ENCODE data around the gene TMEM220.

Gene TMEM220

DNA sequence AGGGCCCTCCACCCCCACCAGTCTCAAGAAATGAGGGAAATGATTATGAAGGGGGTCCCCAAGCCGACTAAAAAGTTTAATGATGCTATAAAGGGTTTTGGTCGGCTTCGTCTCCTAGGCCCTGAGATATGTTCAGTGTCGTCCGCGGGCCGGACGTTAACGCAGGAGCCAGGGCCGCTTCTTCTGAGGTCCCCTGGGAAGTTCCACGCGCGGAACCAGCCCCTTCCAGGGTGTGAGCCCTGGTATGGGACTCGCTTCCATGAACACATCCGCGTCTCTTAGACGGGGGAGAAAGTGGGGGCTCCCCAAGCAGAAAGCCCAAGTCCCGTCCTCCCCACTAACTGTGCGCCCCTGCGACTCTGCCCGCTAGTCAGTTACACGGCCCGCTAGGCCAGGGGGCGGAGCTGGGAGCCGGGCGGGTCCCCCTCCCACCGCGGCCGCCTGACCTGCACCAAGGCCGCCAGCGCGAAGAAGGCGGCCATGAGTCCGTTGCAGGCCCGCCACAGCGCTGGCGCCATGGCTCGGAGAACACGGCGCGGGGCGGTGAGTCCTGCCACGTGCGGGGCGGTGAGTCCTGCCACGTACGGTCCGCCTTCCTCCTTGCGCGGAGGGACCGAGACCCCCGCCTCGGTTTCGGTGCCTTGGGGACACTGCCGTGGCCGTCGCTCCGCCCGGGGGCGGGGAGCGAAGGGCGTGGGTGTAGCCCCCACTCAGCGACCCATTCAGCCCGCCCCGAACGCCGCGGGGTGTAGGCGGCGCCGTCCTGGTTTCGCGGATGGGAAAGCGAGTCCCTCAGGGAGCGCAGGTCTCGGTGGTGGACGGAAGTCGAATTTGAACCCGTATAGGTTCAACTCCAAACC is at the start of gene TMEM220:
TMEM220 (minus strand) TSS at position 690 of the 860 bp plus-strand sequence; CDS start at position 518, 172 bp downstream.
- peak; percentile 28 for DNase-seq (ENCODE audit: low read depth)

GRCh38 chr17:10779609-10780008 is 49.8 kb upstream of the TMEM220 start:
- no peak for DNase-seq (ENCODE audit: low read depth)

DNA sequence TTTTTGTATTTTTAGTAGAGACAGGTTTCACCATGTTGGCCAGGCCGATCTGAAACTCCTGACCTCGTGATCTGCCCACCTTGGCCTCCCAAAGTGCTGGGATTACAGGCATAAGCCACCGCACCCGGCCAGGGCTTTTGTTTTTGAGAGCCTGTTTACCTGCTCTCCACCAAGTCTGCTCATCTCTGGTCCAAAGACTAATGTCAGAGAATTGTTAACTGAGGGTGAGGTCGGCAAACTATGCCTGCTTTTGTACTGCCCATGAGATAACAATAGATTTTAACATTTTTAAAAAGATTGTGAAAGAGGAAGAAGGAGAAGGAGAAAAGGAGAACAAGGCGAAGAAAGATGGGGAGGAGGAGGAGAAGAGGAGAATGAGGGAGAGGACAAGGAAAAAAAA is 48.1 kb upstream of the TMEM220 start:
- DNase-seq (ENCODE audit: low read depth) = no peak

DNA sequence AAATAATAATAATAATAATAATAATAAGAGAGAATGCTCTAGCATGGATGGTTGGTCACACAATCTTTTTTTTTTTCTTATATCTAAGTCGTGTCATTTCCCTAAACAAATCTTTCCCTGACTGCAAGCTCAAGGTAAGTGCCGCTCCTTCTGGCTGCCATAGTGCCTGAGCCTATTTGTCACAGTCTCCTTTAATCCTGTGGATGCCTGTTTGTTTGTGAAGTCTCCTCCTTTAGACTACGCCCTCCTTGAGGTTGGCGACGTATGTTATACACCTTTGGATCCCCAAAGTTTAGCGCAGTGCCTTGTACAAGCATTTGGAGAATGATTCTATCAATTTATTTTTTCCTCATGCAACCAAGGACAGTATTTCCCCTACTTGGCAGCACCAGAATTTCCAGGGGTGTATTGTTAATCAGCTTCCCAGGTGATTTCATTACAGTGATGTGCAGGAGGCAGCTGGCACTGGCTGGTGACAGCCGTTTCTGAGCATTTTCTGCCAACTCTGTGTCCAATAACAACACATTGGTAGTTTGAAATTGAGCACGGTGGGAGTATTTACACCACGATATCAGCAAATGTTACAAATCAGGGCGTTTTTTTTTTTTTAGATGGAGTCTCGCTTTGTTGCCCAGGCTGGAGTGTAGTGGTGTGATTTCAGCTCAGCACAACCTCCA is 47.4 kb upstream of the TMEM220 start:
- DNase-seq (ENCODE audit: low read depth) = no peak

- DNase-seq (ENCODE audit: low read depth) = no peak
These were observed 46.6 kb upstream of the TMEM220 start for GRCh38 chr17:10776381-10776780.

- DNase-seq (ENCODE audit: low read depth) = no peak
These were observed 46.0 kb upstream of the TMEM220 start for GRCh38 chr17:10775740-10776356.

DNA sequence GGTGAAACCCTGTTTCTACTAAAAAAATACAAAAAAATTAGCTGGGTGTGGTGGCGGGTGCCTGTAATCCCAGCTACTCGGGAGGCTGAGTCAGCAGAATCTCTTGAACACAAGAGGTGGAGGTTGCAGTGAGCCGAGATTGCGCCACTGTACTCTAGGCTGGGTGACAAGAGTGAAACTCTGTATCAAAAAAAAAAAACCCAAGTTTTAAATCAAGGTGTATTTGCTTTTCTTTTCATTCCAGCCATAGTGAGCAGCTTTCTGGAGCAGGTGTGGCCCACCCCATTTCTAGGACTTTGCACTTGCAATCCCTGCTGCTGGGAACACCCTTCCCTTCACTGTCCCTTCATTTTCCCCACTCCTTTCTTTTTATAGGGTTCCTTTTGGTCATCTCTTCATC is 45.2 kb upstream of the TMEM220 start:
- DNase-seq (ENCODE audit: low read depth) = no peak

DNA sequence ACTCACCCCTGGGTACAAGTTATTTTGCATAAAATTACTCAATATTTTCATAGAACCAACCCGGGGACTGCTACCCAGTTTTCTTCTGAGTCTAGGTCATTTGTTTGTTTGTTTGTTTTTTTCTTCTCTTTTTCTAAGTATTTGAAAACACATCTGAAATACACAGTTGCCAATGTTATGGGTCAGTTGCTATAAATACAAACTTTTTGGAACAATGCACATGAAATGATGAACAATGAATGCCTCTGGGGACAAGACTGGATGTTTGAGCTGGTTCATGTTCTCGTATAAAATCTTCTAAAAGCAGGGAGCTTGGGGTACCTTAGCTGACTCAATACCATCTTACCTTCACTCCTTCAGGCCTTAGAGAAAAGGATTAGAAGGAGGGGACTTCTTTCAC is 43.6 kb upstream of the TMEM220 start:
- no peak for DNase-seq (ENCODE audit: low read depth)

DNA sequence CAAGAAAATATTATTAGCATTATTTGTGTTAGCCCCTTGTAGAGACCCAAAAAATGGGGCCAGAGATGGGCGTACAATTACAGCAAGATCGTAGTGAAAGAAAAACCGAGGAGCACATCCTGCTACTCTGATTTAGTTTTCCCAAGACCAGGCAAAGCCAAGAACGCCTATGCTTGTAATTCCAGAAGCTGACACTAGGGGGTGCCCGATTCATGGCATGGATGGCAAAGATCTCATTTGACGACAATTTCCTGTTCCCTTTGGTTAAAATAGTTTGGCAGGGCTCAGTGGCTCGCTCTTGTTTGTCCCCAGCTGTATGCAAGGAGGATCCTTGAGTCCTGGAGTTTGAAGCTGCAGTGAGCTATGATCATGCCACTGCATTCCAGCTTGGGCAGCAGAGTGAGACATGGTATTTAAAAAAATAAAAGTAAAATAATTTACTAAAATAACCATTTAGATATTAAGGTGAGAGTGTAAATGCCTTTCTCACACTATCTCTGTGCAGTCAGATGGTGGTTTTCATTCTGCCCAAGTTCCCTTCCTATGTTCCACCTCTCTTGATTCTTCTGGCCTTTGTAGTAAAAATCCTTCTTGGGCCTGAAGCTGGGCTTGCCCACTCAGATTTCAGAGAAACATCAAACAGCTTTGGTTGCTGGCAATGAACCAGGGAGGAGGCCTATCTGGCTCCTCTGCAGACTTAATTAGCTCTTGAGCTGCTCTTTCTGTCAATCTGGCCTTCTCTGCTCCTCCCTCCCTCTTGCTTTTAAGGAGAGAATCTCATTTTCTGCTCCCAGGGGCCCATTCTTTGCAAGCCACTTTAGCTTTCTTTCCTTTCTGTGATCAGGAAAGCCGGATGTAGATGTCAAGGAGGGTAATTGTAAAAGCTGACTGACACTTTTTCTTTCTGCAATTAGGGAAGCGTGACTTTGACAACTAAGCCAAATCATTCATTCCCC is 42.9 kb upstream of the TMEM220 start:
- peak; percentile 31 for DNase-seq (ENCODE audit: low read depth)

DNA sequence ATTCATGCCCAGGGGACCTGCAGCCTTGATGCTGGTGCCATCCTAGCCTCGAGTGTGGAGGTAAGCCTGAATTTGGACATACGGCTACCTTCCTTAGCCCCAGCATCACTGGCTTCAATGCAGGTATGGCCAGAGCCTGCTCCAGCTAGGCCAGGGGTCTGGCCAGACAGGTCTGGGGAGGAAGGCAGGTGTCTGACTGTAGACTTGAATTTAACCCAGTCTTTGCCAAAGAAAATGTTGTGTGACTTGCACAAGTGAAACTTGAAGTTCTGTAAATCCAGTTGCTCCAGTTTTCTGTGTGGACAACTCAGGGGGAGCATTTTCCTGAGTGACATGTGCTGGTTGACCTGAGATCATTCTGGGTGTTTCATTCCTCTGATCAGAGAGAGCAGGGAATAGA is 41.3 kb upstream of the TMEM220 start:
- DNase-seq (ENCODE audit: low read depth) = no peak

GRCh38 chr17:10769840-10770239 is 40.0 kb upstream of the TMEM220 start:
- DNase-seq (ENCODE audit: low read depth) = no peak

DNA sequence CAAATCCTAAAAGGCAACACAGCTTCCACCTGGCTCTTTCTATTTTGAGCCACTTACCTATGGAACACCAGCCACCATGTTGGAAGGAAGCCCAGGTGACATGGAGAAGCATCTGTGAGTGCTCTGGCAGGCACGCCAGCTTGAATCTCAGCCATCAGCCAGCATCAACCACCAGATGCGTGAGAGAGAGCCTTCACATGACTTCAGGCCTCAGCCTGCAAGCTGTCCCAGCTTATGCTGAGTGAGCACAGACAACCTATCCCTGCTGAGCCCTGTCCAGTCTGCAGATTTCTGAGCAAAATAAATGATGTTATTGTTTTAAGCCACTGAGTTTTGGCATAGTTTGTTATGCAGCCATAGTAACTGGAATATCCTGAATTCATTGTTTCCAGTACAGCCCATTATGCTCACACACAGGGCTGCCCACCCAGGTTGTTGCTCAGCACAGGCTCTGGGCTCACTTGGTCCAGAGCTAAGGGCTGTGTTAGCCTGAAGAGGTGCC is 39.0 kb upstream of the TMEM220 start:
- DNase-seq (ENCODE audit: low read depth) = no peak

DNA sequence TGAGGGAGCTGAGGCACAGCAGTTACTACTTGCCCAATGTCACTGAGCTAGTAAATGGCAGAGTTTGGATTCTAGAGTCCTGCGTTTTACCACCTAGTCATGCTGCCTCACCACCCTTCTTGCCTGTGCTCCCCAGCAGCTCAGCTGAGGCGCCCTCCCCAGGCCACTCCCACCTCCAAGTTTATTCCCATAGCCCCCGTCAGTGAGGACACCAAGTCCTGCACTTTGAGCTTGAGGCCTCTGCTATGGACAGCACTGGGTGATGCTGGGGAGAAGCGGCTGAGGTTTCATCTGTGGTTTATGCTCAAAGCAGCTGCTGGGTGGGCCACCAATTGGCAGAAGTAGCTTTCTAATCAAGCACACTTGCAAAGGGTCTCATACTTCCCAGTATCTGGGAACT is 37.4 kb upstream of the TMEM220 start:
- no peak for DNase-seq (ENCODE audit: low read depth)

GRCh38 chr17:10762037-10762436 is 32.2 kb upstream of the TMEM220 start:
- DNase-seq (ENCODE audit: low read depth) = no peak

- no peak for DNase-seq (ENCODE audit: low read depth)
These were observed 31.5 kb upstream of the TMEM220 start for GRCh38 chr17:10761281-10761680.

DNA sequence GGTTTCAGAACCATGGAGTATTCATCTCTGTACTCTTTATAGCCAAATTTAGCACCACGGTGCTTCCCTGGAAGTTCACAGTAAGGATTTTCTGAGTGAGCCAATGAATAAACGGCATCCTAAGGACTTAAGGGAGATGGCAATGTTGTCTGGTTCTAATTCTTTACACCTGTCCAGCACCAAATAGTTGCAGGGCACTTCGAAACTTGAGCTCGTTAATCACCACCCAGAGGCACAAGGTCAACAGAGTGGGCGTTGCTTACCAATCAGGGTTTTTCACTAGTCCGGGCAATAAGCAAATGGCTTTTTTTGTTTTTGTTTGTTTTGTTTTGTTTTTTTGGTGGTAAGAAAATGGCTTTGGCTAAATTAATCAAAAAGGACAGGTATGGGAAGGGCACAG is 28.2 kb upstream of the TMEM220 start:
- no peak for DNase-seq (ENCODE audit: low read depth)

DNA sequence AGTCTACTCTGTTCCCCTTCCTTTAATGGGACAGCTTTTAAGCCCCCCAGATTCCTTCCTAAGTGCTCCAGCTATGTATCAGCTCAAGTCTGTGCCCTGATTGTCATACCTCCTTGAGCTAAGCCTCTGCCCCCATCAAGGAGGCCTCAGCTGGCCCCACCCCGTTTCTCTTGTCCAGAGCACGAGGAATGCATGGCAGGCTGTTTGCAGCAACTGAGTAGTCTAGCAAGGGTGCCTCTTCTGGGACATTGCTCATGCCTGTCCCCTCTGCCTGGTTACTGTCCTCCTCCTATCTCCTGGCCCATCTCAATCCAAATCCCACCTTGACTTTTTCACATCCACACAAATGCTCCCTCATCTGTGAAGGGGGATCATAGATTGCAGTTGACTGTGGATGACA is 27.8 kb upstream of the TMEM220 start:
- no peak for DNase-seq (ENCODE audit: low read depth)

DNA sequence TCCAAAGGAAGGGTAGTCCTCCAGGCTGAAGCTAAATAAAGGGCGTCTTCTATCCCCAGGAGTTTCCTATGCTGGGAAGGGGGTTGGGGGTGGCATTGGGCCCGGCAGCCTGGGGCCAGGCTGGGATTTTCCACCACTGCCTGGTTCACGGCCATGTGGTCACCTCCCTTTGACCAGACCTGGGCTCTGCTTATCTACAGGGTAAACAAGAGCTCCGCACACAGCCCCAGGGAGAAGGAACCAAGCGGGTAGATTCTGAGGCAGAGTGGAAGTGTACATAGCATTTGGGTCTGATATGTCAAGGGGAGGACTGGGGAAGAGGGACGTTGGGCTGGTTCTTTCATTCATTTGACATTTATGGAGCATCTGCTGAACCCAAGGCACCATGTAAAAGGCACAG is 27.2 kb upstream of the TMEM220 start:
- no peak for DNase-seq (ENCODE audit: low read depth)

GRCh38 chr17:10756619-10757018 is 26.8 kb upstream of the TMEM220 start:
- DNase-seq (ENCODE audit: low read depth) = no peak

DNA sequence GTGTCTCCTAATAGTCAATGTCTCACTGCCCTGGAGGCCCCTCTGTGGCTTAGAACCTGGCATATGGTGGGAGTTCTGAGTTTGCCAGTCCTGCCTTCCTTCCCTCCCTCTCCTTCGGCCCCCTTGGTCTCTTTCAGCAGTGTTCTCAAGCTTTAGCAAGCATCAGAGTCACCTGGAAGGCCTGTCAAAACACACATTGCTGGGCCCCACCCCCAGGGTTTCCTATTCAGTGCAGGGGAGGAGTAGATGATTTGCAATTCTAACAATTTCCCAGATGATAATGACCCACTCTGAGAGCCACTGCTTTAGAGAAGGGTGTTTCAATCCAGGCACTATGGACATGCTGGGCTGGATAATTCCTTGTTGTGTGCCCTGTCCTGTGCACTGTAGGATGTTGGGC is 26.4 kb upstream of the TMEM220 start:
- no peak for DNase-seq (ENCODE audit: low read depth)

- DNase-seq (ENCODE audit: low read depth) = no peak
These were observed 25.8 kb upstream of the TMEM220 start for GRCh38 chr17:10755592-10756127.

Measured in activated T-cell treated with anti-CD3 and anti-CD28 coated beads for 48 hours (primary cell).